KG1 (cell line): Measurements from ENCODE around the gene RAB11FIP3.
A peak's percentile ranks its signal among the peaks of the same experiment; 100 is the strongest.
"Not testable (repeated sequence)": the region's sequence is repeated elsewhere in the genome, so short reads cannot be mapped to it uniquely, and the experiment has no call there.

Source experiments
- DNase-seq: peaks from one replicate; lab custom pipeline; 2025; lab: John Stamatoyannopoulos, UW

The RAB11FIP3 gene

DNA sequence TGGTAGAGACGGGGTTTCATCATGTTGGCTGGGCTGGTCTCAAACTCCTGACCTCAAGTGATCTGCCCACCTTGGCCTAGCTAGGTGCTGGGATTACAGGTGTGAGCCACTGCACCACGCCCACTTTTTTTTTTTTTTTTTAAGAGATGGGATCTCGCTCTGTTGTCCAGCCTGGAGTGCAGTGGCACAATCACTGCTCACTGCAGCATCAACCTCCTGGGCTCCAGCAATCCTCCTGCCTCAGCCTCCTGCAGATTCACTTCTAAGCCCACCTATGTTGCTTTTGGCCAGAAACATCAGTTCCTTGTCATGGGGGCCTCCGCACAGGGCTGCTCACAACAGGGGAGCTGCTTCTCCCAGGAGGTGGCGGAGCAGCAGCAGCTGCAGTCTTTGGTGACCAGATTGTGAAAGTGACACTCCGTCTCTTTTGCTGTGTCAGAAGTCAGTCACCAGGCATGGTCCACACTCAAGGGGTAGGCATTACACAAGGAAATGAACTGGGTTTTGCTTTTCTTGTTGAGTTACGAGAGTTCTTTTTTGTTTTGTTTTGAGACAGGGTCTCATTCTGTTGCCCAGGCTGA lies 32.9 kb upstream of the RAB11FIP3 start:
- no peak for DNase-seq

DNA sequence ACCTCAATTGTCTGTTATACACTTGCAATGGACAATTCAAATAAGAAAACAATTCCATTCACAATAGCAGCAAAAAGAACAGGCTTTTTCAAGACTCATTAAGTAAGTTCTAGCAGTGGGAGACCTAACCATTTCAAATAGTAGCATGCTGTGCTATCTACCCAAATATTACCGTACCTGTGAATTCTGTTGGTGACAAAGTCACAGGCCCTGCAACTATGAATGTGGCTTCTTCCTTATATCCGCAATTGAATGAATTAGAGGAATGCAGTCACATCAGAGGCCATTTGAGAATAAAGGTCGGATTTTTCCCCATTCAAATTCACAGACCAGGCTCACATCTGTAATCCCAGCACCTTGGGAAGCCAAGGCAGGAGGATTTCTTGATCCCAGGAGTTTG lies 29.2 kb upstream of the RAB11FIP3 start:
- no peak for DNase-seq

DNA sequence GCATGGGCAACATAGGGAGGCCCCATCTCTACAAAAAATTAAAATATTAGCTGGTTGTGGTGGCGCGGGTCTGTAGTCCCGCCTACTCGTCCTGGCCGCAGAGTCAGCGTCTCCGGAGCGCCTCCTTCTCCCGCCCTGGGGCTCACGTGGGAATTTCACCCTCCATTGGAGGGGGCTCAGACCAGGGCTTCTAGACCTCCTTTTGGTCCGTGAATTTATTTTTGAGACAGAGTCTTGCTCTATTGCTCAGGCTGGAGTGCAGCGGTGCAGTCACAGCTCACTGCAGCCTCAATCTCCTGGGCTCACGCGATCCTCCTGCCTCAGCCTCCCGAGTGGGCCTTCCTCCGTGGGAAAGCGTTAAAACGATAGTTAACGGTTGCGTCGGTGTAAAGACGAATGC lies 28.8 kb upstream of the RAB11FIP3 start:
- DNase-seq = no peak

DNA sequence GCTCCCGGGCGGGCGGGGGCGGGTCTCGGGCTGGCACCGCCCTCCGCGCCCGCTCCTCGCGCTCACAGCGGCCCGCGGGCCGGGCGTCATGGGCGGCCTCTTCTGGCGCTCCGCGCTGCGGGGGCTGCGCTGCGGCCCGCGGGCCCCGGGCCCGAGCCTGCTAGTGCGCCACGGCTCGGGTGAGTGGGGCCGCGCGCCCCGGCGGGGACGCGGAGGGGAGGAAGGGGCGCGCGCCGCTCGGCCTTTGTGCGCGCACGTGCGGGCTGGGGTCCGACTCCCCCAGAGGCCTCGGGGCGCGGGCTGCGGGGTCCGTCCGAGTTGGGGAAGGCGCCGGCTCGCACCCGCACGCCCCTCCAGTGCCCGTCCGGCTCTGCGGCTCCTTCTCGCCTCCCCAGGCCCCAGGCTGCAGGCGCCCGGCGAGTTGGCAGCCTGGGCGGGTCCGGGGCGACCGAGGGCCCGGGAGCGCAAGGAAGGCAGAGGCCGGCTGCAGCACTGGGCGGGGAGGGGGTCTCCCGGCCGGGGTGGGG lies 28.3 kb upstream of the RAB11FIP3 start, which contains the start of gene NME4:
Gene NME4, plus strand, starts transcription at position 65 of the 527 bp plus-strand sequence. Its CDS starts 24 bp downstream, at position 89.
- DNase-seq = peak; percentile 25

DNA sequence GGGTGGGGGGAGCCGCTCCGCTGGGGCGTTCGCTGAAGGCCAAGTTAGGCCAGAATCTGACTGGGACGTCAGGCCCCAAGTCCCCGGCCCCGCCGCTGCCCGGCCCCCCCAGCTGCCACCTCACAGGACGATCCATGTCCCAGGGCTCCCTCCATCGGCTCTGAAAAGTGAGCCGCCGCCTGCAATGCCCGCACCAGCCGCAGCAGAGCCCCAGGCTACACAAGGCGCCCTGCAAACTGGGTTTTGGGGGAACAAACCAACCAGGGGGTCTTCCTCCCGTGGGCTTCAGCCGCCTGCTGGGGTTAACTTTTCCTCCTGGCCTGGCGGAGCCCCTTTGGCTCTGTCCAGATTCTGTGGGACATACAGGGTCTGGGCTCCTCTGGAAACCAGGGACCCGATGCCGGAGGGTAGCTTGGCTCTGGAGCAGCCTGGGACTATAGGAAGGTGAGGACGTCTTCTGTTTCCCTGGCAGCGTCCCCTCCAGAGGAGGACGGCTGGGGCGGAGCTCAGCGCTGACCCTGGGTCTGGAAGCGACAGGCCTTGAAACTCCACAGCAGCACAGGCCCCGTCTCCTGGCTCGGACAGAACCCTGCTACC lies 27.6 kb upstream of the RAB11FIP3 start:
- no peak for DNase-seq

DNA sequence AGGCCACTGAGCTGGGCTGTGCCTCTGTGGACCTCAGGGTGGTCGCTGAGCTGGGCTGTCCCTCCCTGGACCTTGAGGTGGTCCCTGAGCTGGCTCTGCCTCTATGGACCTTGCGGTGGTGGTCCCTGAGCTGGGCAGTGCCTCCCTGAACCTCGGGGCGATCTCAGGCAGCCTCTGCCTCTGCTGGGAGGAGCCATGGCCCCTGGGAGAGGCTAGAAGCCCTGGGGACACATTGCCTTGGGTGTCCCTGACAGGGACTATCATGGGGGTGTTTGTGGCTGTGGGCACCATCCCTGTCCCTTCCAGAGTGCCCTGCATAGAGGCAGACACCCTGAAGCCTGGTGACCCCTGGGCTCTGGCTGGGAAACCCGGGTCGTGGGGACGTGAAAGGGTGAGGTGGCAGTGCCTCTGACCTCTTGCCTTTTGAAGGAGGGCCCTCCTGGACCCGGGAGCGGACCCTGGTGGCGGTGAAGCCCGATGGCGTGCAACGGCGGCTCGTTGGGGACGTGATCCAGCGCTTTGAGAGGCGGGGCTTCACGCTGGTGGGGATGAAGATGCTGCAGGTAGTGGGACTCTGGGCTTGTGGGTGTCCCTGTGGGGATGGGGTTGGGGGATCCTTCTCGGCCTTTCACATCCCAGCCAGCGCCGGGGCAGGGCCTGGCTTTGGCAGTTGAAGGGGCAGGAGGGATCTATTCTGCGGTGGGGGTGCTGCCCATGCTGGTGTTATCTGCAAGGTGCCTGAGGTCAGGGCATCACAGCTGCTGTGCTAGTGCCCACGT lies 26.7 kb upstream of the RAB11FIP3 start:
- DNase-seq = no peak

DNA sequence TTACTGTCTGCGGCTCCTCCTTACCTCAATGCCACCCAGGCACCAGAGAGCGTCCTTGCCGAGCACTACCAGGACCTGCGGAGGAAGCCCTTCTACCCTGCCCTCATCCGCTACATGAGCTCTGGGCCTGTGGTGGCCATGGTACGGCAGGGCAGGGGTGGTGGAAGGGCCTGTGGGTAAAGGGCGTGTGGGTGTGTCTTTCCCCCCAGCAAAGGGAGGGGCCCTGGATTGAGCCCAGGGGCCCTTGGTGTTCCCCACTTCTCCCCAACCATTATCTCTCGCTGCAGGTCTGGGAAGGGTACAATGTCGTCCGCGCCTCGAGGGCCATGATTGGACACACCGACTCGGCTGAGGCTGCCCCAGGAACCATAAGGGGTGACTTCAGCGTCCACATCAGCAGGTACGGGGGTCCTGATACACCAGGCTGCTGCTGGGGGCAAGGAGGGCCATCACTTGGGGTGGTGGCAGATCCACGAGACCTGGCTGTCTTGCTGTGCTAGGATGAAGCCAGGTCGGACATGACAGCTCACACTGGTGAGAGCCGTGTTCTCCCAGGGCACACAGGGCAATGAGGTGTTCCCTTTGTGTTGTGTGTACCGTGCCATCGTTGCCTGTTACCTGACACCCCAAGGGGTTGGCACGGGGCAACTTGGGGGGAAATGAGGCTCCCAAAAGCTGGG lies 26.0 kb upstream of the RAB11FIP3 start:
- no peak for DNase-seq

DNA sequence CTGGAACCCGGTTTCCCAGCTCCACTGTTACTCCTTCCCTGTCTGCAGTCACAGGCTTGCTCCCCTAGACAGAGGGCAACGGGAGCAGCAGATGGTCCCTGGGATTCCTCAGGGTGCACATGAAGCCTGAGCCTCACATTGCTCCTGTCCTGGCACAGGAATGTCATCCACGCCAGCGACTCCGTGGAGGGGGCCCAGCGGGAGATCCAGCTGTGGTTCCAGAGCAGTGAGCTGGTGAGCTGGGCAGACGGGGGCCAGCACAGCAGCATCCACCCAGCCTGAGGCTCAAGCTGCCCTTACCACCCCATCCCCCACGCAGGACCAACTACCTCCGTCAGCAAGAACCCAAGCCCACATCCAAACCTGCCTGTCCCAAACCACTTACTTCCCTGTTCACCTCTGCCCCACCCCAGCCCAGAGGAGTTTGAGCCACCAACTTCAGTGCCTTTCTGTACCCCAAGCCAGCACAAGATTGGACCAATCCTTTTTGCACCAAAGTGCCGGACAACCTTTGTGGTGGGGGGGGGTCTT lies 25.3 kb upstream of the RAB11FIP3 start:
- no peak for DNase-seq

DNA sequence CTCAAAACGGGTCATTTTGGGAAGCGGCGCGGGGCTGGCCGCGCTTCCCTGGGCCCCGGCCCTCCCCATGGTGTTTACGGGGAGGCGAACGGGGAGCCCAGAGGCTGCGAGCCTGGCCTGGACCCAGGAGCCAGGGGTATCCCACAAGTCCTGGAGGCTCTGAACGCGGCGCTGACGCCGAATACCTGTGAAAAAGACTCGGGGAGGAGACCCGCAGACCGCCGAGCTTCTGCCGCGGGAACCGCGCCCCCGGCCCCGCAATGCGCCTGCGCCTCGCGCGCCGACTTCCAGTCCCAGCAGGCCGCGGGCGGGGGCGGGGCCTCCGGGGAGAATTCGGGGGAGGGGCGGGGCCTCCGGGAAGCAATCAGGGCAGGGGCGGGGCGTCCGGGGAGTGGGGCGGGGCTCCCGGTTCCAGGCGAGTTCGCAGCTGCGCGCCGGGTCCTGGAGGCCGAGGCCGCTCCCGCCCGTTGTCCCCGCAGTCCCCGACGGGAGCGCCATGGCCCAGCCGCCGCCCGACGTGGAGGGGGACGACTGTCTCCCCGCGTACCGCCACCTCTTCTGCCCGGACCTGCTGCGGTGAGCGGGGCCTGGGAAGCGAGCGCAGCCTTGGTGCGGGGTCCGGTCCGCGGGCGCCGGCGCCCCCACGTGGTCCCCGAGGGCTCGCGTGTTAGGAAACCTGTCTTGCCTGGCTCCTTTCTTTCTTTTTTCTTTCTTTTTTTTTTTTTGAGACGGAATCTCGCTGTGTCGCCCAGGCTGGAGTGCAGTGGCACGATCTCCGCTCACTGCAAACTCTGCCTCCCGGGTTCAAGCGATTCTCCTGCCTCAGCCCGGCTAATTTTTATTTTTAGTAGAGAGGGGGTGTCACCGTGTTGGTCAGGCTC lies 23.7 kb upstream of the RAB11FIP3 start, which contains the start of gene DECR2:
Gene DECR2, plus strand, starts transcription at position 418 of the 881 bp plus-strand sequence. Its CDS starts 79 bp downstream, at position 497.
- peak; percentile 89 for DNase-seq

DNA sequence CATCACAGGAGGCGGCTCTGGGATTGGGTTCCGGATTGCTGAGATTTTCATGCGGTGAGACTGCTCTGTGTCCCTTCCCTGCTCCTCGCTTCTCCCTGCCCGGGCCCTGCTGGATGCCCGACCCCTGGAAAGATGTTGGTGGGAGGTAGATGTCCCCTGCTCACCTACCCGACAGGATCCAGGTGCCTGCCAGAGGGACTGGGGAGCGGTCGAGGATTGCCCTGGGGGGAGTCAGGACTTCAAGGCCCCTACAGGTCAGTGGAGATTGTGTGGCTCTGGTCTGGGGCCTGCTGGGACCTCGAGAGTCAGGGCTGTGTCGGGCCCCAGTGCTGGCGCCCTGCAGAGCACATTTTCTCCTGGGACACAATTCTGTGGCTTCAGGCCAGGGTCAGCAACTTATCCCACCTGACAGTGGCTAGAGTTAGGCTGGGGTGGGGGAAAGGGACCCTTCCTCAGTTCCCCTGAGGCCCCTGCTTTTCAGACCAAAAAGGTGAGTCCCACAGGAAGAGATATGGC lies 20.4 kb upstream of the RAB11FIP3 start:
- DNase-seq = no peak

DNA sequence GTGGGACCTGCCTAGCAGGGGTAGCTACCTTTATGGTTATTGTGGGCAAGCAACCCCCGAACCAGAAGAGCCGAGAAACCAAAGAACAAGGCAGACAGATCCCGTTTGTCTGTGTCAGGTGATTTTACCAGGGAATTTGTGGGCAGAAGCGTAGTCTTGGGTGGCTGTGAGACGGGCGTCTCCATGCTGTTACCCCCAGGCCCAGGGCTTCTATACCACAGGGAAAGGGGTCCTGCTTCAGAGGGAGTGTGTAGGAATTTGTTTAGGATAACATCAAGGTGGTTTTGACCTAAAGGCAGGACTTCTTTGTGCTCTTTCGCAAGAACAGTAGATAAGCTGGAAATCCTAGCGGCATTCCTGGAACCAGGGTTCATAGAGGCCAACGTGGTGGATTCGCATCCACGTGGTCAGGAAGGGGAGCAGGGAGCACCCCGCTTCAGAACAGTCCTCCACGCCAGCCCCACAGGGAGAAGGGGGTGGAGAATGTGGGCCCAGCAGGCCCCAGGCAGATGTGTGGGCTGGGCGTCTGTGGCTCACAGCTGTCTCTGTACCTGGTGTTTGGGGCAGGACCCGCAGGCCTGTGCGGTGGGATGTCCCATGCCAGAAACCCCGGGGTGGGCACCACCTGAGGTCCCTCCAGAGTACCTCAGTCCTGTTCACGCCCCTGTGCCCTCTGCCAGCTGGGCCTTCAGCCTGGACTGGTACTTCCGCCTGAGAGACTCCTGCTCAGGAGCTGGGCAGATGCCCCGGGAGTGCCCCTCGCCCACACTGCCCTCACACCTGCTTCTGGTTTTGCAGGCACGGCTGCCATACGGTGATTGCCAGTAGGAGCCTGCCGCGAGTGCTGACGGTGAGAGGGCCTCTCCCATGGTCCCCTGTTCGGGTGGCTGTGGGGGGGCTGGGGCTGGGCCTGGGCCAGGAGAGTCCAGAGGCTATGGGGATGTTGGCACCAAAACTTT lies 19.6 kb upstream of the RAB11FIP3 start:
- DNase-seq = no peak

DNA sequence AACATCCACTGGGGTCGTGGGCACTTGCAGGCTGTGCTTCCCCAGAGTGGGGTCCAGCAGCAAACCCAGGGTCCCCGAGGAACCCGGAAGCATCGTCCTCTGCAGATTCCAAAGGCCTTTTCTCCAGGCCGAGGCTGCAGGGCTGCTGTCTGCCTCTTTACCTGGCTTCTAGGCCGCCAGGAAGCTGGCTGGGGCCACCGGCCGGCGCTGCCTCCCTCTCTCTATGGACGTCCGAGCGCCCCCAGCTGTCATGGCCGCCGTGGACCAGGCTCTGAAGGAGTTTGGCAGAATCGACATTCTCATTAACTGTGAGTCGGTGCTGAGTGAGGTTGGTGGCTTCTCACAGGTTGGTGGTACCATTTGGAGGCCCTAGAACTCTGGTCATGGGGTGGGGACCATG lies 18.2 kb upstream of the RAB11FIP3 start:
- DNase-seq = no peak

DNA sequence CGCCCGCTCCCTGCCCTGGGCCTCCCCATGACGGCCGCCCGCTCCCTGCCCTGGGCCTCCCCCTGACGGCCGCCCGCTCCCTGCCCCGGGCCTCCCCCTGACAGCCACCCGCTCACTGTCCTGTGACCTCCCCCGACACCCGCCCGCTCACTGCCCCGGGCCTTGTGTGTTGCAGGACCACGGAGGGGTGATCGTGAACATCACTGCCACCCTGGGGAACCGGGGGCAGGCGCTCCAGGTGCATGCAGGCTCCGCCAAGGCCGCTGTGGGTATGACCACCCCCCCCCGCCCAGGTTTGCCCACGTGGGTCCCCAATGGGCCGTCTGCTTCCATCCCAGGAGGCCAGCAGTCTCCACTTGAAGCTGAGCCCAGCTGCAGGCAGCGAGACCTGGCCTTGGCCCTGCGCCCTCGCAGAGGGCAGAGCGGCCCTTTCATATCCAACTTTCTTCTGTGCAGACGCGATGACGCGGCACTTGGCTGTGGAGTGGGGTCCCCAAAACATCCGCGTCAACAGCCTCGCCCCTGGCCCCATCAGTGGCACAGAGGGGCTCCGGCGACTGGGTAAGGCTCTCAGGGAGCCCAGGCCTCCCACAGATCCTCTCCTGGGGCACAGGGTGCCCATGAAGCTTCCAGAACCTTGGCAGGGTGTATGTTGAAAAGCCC lies 14.8 kb upstream of the RAB11FIP3 start:
- DNase-seq = no peak

DNA sequence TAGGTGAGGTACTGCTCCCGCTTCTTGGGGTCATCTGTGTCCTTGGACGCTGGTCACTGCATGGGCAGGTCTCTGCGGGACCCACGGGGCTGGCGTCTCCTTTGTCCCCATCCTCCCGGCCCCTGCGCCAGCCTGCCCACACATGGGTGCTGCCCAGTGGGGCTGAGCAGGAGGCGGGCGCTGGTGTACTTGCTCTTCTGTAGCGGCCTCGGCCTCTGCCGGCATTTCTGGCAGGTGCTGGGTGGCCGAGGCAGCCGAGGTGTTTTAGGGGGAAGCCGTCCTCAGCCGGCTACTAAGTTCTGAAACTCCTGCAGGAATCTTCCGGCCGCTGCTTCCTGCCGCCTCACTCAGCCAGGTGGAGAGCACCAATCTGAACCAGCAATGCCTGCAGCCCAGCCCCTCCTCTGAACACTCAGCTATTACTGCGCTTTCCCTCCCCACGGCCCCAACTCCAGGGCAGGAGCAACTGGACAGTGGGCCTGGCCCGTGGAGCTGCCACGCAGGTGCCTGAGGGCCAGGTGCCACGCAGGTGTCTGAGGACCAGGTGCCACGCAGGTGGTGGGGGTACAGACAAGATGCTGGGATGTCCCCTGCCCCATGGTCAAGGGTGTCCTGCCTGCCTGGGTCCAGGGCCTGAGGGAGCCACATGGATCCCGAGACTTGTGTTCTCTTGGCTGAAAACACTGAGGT lies 13.7 kb upstream of the RAB11FIP3 start:
- no peak for DNase-seq

DNA sequence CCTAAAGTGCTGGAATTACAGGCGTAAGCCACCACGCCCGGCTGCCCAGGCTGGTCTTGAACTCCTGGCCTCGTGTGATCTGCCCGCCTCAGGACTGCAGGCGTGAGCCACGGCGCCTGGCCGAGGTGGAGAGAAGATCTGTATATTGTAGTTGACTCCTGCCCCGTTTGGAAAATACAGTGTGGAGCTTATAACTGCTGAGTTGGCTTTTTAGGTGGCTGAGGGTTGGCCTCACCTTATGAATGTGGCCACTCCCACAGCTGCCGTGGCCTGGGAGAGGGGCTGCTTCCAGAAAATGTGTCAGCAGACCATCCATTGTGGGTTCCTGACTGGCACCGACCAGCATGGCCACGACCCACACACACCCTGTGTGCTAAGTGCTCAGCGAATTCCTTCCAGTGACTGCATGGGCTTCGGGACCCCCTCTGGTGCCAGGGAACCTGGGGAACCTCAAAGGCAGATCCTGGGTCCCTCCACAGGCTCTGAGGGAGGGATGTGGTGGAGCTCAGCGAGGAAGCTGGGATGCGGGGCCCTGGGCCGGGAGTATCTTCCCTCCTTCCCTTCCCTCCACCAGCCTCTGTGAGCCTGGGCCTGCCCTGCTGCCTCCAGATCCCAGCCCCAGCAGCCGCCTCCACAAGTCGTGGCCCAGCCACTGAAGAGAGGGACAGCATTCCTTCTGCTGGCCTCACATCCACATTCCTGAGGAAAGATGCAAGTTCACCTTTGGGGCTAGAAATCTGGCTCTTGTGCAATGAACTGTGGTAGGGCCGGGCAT lies 10.9 kb upstream of the RAB11FIP3 start:
- DNase-seq = no peak

DNA sequence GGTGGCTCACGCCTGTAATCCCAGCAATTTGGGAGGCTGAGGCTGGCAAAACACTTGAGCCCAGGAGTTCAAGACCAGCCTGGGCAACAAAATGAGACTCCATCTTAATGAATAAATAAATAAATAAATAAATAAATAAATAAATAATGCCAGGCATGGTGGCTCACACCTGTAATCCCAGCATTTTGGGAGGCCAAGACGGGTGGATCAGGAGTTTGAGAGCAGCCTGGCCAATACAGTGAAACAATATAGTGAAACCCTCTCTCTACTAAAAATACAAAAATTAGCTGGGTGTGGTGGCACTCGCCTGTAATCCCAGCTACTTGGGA lies 10.3 kb upstream of the RAB11FIP3 start:
- not testable (repeated sequence) for DNase-seq

DNA sequence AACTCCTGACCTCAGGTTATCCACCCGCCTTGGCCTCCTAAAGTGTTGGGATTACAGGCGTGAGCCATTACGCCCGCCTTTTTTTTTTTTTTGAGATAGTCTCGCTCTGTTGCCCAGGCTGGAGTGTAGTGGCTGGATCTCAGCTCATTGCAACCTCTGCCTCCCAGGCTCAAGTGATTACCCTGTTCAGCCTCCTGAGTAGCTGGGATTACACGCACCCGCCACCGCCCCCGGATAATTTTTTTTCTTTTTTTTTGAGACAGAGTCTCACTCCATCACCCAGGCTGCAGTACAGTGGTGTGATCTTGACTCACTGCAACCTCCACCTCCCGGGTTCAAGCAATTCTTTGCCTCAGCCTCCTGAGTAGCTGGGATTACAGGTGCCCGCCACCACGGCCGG lies 3.3 kb upstream of the RAB11FIP3 start:
- DNase-seq = not testable (repeated sequence)
